NCI-H748 (cell line): ENCODE data around the gene COPZ1.

Experiments used
- DNase-seq: peaks from one replicate; lab custom pipeline; 2025; ENCODE audit not compliant: unreplicated experiment; lab: John Stamatoyannopoulos, UW

Gene COPZ1

DNA sequence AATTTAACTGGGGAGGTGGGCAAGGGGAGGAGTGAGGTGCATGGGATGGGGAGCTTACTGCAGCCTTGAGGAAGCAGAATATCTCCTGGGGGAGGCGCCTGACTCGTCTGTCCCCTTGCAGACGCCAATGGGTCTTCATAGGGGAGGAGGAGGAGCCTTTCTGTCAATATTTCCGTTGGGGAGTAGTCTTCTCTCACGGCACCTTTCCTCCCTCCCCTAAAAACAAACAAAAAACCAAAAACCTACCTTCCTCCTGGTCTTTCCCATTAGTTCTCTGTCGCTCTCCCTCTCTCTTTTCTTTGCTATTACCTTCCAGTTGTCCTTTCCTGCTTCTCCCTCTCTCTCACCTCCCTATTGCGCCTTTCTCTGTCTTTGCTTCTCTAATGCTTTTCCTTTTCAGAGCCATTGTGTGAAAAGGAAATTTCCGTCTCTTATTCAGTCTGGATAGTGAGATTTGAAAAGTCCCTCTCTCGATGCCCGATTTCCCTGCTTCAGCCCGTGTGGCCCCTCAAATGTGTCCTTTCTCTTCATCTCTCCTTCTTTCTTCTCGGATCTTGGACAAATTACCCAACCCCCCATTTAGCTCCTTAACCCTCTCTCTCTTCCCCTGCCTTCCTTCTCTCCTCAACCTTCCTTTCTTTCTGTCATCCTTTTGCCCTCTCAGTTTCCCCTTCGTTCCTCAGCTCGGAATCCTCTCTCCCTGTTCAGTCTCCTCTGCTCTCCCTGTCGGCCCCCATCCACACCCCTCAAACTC lies 33.4 kb downstream of the COPZ1 start:
- peak; percentile 71 for DNase-seq

DNA sequence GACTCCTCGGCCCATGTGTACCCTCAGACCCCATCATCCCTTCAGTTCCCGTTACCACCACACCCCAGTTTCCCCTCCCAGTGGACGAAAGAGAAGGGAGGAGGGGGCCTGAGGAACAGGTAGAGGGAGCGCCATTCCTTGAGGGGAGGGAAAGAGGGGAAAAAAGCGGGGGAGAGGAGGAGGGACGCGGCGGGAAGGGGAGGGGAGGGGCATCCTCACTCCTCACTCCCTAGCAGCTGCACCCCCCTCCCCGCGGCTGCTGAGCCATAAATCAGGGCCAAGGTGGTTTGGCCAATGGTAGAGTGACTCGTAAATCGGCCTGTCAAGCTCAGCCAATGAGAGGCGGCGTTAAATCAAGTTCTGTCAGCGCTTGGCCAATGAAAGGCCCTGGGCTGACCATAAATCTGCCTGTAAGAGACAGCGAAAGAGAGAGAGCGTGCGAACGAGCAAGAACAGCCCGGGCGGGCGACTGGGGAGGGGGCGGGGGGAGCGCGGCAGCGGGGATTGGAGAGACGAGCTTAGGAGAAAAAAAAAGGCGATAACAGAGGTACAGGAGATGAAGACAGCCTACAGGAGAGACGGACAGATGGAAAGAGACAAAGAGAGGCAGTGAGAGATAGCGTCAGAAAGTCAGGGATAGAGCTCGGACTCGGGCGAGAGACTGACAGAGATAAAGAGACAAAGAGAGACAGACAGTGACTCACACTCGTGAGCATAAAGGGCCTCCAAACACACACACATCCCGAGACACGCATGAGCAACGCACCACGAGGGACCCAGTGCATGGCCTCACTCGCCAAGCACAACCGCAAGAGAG lies 34.2 kb downstream of the COPZ1 start:
- peak; percentile 100 for DNase-seq

DNA sequence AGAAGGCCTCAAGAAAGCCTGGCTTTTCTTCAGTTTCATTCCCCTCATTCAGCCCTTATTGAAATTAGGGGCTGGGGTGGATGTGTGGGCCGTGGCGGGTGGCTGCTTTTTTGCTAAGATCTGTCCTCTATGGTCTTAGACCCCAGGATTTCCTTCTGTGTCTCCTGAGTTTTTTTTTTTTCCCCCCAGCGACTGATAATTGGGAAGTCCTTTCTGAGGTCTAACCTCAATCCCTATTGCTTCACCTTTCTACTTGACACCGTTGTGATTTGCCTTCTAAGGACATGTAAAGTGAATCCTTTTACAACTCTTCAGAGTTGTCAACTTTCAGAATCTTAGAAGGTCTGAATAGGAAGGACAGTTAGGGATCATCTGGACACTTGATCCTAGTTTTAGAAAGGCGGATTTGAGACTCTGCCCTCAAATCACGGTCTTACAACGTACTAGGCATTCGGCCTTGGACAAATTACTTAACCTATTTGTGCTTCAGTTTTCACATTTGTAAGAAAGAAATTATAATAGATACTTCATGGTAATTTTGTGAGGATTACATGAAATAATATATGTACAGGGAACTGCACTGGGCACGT lies 34.9 kb downstream of the COPZ1 start:
- DNase-seq = no peak

DNA sequence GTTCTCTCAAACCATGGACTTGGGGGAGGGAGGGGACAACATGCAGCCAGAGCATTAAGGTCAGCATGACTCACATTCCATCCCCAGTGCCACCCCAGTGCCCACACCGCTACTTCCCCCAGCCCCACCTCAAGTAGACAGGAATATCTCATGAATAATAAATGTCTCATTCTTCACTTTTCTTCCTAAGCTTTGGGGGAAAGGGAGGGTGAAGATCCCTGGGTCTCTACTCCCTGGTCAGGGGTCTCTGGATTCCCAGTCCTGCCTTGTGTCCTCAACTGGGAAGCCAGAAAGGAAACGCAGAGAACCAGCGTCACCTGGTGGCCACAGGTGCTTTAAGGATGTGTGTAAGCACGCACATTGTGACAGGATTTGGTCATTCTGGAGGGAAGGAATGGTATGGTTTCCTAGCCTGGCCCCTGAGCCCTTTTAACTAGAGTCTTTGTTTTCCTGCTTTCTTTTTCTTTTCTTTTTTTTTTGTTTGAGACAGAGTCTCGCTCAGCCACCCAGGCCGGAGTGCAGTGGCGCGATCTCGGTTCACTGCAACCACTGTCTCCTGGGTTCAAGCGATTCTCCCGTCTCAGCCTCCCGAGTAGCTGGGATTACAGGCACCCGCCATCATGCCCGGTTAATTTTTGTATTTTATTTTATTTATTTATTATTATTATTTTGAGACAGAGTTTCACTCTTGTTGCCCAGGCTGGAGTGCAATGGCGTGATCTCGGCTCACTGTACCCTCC lies 36.0 kb downstream of the COPZ1 start:
- peak; percentile 87 for DNase-seq

DNA sequence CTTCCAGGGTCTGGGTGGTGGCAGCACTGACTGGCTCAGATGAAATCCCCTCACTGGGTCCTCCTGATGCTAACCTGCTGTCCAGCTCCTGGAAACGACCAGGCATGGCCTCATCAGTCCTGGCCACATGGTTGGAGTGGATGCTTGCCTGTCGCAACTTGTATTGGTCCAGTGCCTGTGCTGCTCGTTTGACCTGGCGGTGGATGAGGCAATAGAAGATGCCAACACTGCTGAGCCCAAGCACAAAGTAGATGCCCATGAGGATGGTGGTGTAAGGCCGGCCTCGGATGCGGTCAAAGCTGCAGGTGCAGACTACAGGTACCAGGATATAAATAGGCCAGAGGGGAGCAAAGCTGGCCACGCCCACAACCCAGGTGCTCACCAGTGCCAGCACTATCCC lies 38.1 kb downstream of the COPZ1 start:
- DNase-seq = no peak

DNA sequence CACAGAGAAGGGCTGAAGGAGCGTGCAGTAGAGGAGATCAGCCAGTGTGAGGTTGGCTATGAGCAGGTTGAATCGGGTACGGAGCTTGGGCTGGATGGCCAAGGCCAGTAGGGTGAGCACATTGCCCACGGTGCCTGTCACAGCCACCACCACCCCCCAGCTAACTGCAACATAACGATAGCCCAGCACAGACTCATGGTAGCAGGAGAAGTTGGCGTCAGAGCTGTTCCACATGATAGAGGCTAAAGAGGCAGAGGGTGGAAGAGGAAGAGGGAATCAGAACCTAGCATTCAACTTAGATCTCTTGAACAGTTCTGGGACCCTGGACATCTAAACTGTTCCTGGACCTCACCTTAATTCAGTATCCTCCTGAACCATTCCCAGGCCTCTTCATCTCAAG lies 38.7 kb downstream of the COPZ1 start:
- DNase-seq = no peak

DNA sequence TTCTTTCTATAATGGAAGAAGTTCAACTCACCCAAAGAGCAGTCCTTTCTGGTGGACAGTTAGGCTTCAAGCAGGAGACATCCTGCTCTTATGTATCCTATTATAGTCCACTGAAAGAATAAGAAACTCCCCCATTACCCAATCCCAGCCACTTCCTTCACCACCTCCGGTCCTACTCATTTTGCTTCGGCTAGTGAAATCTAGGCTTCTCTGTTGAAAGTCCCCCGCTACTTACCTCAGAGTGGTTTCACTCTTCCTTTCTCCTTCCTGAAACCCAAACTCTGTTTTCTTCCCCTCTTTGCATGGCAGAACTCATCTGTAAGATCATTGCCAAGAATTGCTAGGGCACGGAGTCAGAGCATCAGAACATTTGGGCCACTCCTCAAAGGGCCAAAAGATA lies 39.5 kb downstream of the COPZ1 start, which contains the start of gene GPR84:
Gene GPR84, minus strand, starts transcription at position 74 of the 400 bp plus-strand sequence. CDS start 635 bp downstream, outside the sequence.
- DNase-seq = no peak

DNA sequence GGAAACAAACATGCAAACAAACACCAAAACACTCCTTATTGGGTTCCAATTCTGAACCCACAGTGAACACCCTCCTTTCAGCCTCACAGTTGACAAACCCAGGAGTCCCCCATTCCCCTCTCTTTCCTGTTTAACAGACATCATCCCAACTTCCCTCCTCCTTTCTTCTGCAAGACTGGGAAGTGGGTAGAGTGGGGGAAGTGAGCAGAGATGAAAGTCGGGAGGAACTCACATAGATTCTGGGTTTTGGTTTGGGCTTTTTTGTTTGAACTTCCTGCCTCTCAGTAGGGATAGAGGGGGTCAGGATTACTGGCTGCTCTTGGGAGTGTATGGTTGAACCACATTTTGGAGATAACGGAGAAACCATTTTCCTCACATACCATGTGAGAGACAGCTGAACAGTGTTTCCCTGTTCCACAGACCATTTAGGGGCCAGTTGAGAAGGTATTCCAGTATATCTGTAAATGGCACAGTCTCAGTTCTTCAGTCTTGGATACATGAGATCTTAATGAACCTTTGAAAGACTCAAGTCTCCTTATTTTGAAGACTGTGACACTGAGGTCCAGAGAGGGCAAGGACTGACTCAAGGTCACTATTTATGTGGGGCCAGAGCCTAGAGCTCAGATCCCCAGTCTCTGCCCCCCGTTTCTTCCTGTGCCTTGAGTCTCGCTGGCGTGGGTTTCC lies 43.2 kb downstream of the COPZ1 start:
- DNase-seq = no peak

DNA sequence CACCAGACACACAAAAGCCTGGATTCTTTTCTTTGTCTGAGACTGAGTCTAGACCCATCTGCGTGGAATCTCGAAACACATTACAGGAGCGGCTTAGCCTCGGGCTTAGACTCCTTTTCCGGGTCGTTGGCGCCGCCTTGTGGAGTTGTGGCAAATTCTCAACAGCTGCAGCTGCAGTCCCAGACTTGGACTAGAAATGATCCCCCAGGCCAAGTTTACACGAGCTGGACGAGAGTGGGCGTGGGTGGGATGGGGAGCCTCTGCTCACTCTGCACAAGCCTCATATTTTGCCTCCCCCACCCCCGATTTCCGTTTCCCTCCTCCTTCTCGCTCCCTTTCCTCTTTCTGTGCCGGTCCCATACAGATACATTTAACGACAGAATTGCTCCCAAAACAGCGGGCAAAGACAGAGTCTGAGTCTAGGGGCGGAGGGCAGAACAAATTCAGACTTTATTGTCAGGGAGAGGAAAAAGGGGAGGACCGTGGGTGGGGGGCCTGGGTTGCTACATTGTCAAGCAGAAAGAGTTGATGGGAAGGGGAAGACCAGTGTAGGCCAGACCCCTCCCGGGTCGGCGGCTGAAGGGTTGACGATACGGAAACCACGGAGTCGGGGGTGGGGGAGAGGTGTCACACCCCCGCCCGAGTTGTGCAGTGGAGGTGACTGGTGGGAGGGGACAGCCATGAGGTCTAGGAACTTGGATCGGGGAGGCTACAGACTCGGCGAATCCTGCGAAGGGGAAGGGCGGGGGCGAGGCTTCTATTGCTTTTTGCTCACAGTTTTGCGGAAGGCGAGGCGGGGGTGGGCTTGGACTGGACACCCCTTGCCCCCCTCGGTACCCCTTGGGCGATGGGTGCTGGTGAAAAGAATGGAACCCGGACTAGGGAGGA lies 44.0 kb downstream of the COPZ1 start:
- peak; percentile 91 for DNase-seq

DNA sequence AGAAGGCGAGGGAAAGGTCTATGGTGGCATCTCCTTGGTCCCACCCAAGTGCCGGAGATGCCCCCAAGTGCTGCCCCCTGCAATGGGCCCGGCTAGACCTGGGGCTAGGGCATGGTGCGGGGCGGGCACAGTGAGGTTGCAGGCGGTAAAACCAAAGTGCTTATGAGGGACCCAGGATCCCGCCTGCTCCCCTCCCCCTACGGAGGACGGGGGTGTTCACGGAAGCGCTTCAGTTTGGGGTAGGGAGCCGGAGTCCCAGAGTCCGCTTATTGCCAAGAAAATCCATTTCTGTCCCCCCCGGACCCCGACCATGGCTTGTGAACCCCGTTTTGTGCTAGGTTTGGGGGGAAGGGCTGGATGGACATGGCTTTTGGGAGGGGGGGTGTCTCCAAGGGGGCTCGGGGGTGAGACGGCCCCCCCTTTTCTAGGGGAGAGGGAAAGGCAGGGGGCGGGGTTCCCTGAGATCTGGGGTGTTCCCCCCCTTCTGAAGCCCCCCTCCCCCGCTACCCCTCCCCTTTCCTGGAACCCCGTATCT lies 44.7 kb downstream of the COPZ1 start:
- DNase-seq = peak; percentile 42

DNA sequence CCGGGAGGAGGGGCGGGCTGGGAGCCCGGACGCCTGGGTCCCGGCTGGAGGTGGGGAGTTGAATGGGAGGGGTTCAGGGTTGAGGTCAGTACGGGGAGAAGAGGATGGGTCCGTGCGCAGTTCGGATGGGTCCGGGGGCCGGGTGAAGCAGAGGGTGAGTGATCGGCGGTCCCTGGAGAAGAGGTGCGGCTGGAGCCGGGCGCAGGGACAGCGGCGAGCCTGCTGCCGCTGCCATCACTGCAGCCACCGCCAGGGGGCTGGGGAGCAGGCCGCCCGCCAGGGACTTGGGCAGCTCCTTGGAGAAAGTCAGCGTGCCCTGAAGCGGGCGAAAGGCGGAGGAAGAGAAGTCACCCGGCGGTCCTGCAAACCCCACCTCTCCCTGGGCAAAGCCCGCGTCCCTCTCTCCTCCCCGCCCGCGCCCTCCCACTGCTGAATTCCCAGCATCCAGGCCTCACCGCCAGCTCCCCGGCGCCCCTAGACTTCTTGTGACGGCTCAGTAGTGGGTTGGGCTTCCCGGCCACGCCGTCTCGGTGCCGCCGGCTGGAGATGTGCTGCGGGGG lies 45.3 kb downstream of the COPZ1 start:
- peak; percentile 75 for DNase-seq

DNA sequence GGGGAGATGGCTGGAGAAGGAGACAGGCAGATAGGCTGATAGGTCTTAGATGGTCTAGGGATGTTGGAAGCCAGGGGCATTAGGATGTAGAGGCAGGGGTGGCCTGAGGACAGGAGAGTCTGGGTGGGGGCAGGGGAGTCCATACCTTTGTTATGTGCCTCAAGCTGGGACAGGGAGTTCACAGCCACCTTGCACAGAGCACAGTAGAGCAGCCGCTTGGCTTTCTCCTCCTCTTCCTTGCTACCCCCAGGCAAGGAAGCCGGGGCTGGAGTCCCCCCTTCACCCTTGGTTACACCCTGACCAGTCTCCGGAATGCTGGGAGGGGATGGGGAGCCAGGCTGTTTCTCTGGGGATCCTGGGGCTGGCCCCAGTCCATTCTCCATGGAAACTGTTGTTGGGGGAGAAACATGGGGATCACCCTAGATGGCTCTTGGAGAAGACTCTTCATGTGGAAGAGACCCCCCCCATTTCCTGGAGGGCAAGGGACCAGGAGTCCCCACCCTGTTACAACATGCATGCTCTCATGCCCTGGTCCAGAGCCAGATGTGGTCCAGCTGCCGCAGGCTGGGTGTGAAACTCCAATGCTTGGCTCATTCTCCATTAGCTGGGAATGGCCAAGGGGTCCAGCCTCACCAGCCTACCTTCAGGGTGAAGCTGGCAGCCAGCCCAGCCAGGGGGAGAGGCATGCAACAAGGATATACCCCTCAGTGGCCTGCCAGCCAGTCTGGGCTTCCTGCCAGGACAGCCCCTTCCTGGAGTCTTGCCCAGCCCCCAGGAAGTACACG lies 46.6 kb downstream of the COPZ1 start:
- peak; percentile 83 for DNase-seq

DNA sequence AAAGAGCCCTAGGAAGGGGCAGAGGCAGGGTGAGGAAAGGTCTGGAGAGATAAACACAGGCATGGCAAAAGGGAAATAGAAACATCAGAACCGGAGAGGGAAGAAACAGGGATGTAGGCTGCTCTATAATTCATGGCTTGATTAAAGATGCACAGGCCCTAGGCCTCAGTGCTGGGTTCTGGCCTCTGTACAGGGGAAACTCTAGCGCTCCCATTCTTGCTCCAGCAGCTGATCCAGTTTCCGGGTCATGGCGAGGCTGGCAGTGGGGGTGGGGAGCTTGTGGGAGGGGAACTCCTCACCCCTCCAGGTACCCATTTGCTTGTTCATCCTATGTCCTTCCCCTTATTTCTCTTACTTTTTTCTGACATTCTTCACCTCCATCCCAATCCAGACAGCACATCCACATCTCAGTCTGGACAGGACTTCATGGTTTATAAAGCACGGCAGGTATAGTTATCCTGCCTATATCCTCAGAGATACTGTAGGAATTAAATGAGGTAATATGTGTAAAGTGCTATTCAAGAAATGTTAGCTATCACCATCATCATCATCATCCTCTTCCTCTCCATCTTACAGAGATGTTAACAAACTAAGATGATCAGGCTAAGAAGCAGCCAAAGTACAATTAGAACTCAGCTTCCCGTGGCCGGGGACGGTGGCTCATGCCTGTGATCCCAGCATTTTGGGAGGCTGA lies 47.3 kb downstream of the COPZ1 start:
- no peak for DNase-seq

DNA sequence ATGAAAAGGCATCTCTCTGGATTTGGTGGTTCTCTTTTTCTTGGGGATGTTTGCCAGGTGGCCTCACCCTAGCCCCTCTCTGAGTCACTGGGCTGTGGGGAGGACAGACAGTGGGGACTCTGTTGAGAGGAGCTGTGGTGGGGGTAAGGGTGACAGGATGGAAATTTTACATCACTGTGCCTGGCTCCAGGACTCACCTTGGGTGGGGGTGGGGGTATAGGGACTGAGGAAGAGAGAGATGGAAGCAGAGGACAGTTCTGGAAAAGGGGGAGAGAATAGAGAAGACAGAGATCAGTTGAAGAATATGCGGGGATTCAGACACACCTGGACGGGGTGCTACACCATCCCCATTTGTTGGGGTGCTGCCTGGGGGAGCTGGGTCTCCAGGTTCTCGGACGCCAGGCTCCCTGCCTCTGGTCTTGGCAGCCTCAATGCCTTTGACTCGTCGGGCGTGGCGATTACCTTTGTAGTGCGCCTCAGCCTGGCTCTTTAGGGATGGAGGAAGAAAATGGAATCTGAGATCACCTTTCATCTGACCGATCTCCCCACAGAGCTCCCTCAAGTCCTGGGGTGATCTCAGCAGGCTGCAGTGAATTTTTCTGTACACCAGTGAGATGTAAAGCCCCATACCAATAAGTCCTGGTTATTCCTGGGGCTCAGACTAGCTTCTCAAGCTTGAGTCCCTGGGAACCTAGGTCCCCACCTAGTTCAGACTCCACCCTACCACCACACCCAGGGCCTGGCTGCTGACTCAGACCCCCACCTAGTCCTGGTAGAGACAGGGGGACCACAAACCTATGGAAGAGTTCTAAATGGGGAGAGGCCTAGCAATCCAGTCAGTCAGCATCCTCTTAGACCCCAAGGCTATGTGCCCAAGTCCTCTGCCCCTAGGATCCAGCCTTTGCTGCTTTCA lies 49.0 kb downstream of the COPZ1 start:
- DNase-seq = peak; percentile 46

DNA sequence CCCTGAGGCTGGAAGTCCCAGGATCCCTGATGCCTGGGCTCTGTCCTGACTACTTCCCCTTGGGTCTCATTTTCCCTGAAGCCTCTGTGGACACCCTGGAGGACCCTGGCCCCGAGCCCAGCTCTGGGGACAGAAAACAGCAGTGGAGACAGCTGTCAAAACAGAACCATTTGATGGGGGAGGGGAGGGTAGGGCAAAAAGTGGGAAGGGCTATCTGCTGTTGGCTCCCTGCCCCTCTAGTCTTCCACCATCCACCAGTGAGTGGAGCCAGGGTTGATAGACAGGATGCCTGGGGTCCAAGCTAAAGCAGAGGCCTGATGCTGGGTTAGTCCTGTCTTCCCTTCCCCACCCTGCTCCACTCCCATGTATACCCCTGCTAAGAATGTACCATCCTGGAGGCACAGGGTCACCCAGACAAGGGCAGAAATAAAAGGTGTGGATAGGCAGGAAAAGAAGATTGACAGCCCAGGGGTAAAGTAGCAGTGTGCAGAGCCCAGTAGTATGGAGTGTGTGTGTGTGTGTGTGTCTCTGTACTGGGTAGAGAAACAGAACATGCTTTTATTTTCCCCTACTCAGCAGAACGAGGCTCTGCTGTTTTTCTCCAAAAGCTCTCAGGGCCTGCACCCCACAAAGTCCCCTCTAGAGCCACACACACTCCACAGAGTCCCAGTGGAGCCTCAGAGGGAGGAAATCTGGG lies 49.8 kb downstream of the COPZ1 start:
- DNase-seq = peak; percentile 82

DNA sequence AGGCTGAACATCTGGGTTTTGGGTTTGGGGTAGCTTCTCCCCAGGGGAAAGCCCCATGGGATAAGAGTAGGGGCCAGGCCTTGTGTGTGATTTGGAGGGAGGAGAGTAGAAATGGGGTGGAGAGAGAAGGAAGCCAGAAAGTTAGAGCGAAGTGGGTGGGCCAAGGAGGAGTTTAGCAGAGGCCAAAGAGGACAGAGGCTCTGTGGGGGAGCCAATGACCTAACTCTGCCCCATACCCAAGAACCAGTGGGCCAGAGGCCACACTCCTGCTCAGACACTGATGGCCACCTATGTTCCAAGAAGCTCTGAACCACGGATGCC lies 50.3 kb downstream of the COPZ1 start:
- no peak for DNase-seq
